Measurements from ENCODE around the gene FOXC2. TPM values are rescaled to one million over a fixed set of nuclear protein-coding genes. Genes with fewer than 3 reads are reported as not detected.

Gene FOXC2
- total RNA-seq, 1 experiment from 2014 or later = 0.62 TPM

DNA sequence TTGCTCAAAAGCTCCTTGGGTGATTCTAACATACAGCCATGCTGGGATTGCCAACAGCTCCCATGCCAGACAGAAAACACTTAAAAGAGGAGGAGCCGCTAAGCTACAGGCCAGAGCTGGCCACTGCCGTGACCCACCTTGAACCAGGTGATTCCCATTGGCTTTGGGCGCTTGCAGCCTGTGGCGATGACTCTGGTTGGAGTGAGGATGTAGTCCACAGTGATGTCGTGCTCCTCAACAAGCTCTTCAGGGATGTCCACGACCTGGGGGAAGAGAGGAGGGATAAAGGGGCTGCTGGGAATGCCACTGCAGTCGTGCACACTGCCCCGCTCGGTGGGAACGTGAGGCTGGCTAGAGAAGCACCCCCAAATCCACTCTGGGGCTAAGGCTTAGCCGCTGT lies 25.1 kb upstream of the FOXC2 start:
- no peaks in the 10 kb centered on the region; the same call in 1 of the 2 replicates for H3K36me3 ChIP-seq (replicated peaks; ENCODE audit: control insufficient read depth, insufficient read depth, low read length)
- H3K27me3 ChIP-seq (ENCODE audit: control insufficient read depth, insufficient read depth, low read length) = no peaks in the 10 kb centered on the region
- DNase-seq = no peak
- no peak overlapping the region for H3K4me3 ChIP-seq (ENCODE audit: insufficient read depth, low read depth, low read length)

DNA sequence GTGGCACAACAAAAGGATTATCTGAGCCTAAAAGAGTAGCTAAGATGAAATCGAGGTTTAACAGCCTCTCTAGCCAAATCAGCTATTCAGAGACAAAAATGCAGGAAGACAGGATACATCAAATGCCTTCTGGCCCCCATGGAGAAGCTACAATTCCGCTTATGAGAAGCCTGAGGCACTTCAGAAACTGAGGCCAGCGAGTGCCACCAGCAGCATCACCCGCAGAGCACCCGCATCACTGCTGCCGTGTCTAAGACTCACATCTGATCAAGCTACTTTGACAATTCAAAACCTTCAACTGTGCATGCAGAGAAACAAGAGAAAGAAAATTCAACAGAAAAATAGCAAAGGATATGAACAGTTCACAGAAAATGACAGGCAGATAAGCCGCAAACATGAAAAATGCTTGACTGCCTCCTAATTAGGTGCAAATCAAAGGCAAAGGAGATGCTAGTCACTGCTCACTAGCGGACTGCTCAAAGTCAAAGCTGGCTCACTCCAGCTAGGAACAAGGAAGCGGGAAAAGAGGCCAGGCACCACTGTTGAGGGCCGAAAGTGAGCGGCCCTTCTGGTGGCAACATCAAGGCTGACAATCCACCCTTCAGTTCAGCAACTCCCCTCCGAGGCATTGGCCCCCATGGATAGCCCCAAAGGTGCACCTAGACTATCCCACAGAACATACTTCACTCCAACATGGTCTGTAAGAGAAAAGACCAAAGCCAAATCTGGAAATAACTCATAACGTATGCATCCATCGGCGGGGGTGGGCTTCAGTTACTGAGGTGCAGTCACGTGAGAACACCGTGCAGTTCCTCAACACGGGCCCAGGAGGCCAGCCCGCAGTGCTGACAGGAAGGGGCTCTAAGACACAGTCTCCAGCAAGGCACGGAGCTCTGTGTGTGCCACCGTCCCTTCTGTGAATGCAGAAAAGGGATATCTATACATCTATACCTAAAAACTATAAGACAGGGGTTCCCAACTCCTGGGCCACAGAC lies 23.6 kb upstream of the FOXC2 start:
- DNase-seq = no peak
- Histone ChIP-seq H3K4me3 (ENCODE audit: insufficient read depth, low read depth, low read length) (no peak overlapping the region), H3K27me3 (ENCODE audit: control insufficient read depth, insufficient read depth, low read length) (no peaks in the 10 kb centered on the region), H3K36me3 (replicated peaks; ENCODE audit: control insufficient read depth, insufficient read depth, low read length) (no peaks in the 10 kb centered on the region; the same call in 1 of the 2 replicates)

DNA sequence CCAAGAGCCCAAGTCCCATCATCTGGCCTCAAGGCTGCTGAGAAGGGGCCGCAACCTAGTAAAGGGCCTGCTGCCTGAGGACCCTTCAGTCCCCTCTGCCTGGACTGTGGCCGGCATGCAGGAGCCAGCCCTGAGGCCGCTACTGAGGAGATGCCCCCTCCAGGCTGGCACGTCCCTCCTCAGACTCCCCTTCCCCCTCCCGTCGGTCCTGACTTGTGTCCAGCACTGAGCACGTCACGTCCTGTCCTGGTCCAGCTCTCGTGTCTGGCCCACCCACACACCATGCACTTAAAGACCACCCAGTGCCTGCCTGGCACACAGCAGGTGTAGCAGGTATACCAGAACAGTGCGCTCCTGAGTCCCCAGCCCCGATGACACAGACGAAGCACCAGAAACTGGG lies 21.1 kb upstream of the FOXC2 start:
- Histone ChIP-seq H3K36me3 (replicated peaks; ENCODE audit: control insufficient read depth, insufficient read depth, low read length) (no peaks in the 10 kb centered on the region; the same call in 1 of the 2 replicates), H3K27me3 (ENCODE audit: control insufficient read depth, insufficient read depth, low read length) (no peaks in the 10 kb centered on the region), H3K4me3 (ENCODE audit: insufficient read depth, low read depth, low read length) (no peak overlapping the region)
- no peak for DNase-seq

DNA sequence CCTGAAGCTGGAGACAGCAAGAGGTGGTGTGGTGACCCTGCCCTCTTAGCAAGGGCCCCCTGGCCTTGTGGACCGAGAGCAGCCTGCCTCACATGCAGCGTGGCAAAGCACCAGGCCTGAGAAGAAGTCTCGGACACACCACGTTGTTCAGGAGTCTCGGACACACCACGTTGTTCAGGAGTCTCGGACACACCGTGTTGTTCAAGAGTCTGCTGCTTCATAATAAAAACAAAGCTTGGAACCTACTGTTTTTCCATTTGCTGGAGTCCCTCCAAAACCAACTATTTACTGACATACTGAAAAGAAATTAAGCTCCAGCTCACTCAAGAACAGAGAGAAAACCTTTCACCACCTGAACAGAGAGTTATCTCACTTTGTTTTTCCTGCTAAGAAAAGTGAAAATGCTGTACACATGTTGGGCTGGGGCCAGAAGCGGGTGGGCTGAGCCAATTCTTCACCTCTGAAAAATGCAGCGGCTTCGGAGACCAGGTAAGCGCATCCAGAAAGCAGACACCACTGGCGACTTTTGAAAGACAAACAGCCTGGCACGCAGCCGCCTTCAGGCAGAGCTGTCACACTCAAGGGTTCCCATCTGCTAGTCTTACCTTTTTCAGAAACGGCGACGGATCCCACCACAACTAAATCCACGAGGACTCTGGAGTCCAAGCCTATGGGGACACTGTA lies 20.5 kb upstream of the FOXC2 start:
- Histone ChIP-seq H3K27me3 (ENCODE audit: control insufficient read depth, insufficient read depth, low read length) (no peaks in the 10 kb centered on the region), H3K36me3 (replicated peaks; ENCODE audit: control insufficient read depth, insufficient read depth, low read length) (no peaks in the 10 kb centered on the region; the same call in 1 of the 2 replicates), H3K4me3 (ENCODE audit: insufficient read depth, low read depth, low read length) (no peak overlapping the region)
- no peak for DNase-seq

DNA sequence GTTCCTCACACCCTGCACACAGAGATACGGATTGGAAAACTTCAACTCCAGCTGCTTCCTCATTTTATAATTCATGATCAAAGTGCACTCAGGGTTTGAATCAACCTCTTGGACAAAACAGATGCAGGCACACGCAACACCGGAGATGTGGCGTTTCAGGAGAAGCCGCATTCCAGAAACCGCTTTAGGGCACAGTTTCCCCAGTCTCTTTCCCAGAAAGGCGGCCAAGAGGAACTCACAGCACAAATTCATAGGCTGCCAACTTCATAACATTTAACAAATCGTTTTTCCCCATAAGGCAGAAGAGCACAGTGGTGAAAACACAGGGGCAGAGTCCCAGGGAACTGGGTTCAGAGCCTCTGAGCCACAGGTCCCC lies 20.0 kb upstream of the FOXC2 start:
- DNase-seq = no peak
- H3K27me3 ChIP-seq (ENCODE audit: control insufficient read depth, insufficient read depth, low read length) = no peaks in the 10 kb centered on the region
- no peaks in the 10 kb centered on the region; the same call in 1 of the 2 replicates for H3K36me3 ChIP-seq (replicated peaks; ENCODE audit: control insufficient read depth, insufficient read depth, low read length)
- H3K4me3 ChIP-seq (ENCODE audit: insufficient read depth, low read depth, low read length) = no peak overlapping the region

DNA sequence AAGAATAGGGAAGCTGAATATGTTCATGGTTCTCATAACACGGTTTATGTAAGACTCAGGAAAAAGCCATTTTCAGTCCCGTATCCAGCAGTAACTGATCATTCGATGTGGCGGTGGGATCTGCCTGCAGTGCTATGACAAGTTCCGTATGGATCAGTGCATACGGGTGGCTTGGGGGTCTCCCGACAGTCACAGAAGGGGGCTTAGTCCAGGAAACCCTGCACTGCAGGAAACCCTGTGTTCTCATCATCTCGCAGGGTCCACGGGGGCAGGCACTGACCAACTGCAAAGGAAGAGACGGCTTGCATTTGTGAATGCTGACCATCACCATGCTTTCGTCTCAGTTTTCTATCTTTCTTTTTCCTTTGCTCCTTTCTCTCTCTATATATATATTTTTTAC lies 19.3 kb upstream of the FOXC2 start:
- no peak for DNase-seq
- Histone ChIP-seq H3K27me3 (ENCODE audit: control insufficient read depth, insufficient read depth, low read length) (no peaks in the 10 kb centered on the region), H3K36me3 (replicated peaks; ENCODE audit: control insufficient read depth, insufficient read depth, low read length) (no peaks in the 10 kb centered on the region), H3K4me3 (ENCODE audit: insufficient read depth, low read depth, low read length) (no peak overlapping the region)

DNA sequence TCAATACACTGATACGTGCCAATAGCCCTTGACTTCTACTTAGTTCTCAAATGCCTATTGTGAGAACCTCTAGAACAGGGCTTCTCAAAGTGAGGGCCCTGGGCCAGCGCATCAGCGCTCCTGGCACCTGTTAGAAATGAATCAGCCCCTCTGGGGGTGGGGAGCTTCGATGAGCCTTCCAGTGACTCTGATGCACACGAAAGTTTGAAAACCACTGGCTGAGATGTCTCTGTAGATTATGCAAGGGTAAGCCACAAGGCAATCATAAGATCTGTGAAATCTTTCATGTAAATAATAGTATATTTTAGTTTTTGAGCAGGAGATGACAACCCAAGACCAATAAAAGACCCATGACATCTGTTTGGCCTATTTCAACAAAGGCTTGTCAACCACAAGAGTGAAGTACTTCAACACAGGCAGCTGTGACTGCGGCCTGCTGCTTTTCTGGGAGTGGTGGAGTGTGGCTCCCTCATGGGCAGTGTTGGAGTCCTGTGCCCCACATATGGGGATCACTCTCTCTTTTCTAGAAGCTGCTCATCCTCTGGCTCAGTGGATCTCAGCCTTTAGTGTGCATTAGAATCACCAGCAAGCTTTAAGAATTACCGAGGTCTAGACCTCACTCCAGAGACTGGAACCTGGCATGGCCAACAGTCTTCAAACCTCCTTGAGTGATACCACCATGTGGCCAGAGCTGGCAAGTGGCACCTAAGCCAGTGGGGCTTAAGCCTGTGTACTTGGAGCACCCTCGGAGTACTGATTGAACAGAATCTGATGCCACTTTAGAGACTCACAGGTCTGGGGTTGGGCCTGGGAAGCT lies 17.3 kb upstream of the FOXC2 start:
- Histone ChIP-seq H3K4me3 (ENCODE audit: insufficient read depth, low read depth, low read length) (no peak overlapping the region), H3K27me3 (ENCODE audit: control insufficient read depth, insufficient read depth, low read length) (no peaks in the 10 kb centered on the region), H3K36me3 (replicated peaks; ENCODE audit: control insufficient read depth, insufficient read depth, low read length) (no peaks in the 10 kb centered on the region)
- no peak for DNase-seq

DNA sequence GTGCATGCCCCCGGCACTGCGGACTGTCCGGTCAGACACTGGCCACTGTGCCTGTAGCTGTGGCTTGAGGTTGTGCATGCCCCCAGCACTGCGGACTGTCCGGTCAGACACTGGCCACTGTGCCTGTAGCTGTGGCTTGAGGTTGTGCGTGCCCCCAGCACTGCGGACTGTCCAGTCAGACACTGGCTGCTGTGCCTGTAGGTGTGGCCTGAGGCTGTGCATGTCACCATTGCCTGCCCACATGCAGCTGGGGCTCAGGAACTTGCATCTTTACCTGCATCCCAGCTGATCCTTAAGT lies 16.8 kb upstream of the FOXC2 start:
- Histone ChIP-seq H3K36me3 (replicated peaks; ENCODE audit: control insufficient read depth, insufficient read depth, low read length) (no peaks in the 10 kb centered on the region), H3K4me3 (ENCODE audit: insufficient read depth, low read depth, low read length) (no peak overlapping the region), H3K27me3 (ENCODE audit: control insufficient read depth, insufficient read depth, low read length) (no peaks in the 10 kb centered on the region)
- DNase-seq = no peak

DNA sequence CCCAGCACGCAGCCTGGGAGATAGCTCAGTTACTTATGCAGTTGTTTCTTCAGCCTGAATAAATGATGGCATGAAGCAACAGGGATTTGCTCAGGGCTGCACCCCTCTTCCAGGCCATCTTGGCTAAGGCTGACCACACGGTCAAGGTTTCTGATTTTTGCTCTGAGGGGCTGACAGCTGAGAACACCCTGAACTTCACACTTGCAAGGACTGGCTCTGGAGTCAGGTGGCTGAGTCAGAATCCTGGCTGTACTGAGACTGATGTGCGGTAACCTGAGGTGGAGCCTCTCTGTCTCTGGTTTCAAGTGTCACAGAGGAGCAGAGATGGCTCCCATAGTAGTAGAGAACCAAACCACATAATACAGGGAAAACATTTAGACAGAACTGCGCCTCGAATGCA lies 16.3 kb upstream of the FOXC2 start:
- DNase-seq = no peak
- H3K36me3 ChIP-seq (replicated peaks; ENCODE audit: control insufficient read depth, insufficient read depth, low read length) = no peaks in the 10 kb centered on the region
- no peak overlapping the region for H3K4me3 ChIP-seq (ENCODE audit: insufficient read depth, low read depth, low read length)
- H3K27me3 ChIP-seq (ENCODE audit: control insufficient read depth, insufficient read depth, low read length) = no peaks in the 10 kb centered on the region

DNA sequence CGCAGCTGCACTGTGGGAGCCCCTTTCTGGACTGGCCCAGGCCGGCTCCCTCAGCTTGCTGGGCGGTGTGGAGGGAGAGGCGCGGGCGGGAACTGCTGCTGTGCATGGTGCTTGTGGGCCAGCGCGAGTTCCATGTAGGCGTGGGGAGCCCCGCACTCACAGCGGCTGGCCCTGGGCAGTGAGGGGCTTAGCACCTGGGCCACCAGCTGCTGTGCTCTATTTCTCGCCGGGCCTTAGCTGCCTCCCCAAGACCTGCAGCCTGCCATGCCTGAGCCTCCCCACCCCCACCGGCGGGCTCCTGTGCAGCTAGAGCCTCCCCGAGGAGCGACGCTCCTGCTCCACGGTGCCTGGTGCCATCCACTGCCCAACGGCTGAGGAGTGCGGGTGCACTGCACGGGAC lies 13.3 kb upstream of the FOXC2 start:
- DNase-seq = no peak
- Histone ChIP-seq H3K36me3 (replicated peaks; ENCODE audit: control insufficient read depth, insufficient read depth, low read length) (no peaks in the 10 kb centered on the region), H3K4me3 (ENCODE audit: insufficient read depth, low read depth, low read length) (no peak overlapping the region), H3K27me3 (ENCODE audit: control insufficient read depth, insufficient read depth, low read length) (no peaks in the 10 kb centered on the region)

DNA sequence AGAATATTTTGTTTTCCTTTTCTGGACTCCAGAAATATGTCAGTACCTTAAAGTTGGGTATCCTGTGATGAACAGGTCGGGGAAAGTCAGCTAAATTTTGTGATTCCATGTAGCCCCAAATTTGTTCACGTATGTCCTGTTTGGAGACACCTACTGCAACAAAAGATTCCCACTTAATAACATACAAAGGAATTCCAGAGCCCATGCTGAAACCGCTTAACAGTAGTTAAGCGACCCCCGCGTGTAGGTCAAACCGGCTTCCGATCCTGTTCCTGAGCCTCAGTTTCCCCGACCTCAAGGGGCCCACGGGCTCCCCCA lies 12.1 kb upstream of the FOXC2 start:
- Histone ChIP-seq H3K27me3 (ENCODE audit: control insufficient read depth, insufficient read depth, low read length) (no peaks in the 10 kb centered on the region), H3K36me3 (replicated peaks; ENCODE audit: control insufficient read depth, insufficient read depth, low read length) (no peaks in the 10 kb centered on the region), H3K4me3 (ENCODE audit: insufficient read depth, low read depth, low read length) (peak overlapping the region; percentile 70)
- DNase-seq = no peak

DNA sequence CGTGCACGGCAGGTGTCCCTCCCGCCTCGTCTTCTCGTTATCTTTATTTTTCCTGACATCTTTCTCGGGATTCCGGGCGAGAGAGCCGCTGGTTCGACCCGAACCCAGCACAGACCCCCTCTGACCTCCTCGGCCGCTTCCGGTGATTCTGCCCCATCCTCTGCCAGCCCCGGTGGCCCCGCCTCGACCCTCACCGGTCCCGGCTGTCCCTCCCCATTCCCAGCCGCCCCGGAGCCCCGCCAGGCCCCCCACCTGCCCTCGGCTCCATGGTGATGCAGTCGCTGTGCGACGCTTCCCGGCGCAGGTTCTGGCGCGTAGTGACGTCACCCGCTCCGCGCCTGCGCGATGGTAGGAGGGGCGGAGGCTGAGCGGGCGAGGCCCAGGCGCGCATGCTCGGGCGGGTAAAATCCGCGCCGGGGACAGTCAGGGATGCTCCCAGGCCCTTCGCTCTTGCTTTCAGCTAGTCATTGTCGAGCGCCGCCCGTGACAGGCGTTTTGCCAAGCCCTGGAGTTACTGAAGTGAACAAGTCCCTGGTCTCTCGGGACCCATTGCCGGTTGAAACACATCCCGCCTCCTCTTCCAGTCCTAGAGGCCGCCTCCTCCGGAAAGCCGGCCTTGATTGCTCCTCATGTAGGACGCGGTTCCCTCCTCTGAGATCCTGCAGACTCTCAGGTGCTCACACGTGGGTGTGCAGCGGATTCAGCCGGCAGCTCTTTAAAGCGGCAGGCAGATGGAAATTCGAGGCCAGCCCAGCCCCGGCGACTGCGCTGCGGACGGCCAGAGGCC lies 11.5 kb upstream of the FOXC2 start, which contains the start of gene MTHFSD:
MTHFSD (minus strand) TSS at position 319 of the 787 bp plus-strand sequence; CDS start at position 268, 51 bp downstream.
- Histone ChIP-seq H3K4me3 (ENCODE audit: insufficient read depth, low read depth, low read length) (peak within 1 kb of the TSS; percentile 70), H3K36me3 (replicated peaks; ENCODE audit: control insufficient read depth, insufficient read depth, low read length) (no peaks in the 10 kb centered on the region), H3K27me3 (ENCODE audit: control insufficient read depth, insufficient read depth, low read length) (no peaks in the 10 kb centered on the region)
- peak; percentile 99 for DNase-seq

DNA sequence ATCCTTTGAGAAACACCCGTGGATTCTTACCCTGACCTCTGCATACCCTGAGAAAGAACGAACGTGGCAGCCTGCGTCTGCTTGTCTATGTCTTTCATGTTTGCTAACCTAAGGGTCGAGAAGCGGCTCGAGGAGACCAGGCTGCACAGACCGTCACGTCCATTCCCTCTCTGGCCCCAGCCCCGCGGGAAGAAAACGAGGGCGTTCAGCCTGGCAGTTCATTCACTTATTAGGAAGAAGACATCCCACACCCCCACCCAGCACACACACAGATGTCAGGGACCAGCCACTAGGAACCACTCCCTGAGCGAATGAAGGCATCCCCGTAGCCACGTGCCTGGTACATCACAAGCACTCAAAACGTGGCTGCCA lies 10.9 kb upstream of the FOXC2 start:
- no peak for DNase-seq
- Histone ChIP-seq H3K4me3 (ENCODE audit: insufficient read depth, low read depth, low read length) (peak overlapping the region; percentile 70), H3K36me3 (replicated peaks; ENCODE audit: control insufficient read depth, insufficient read depth, low read length) (no peaks in the 10 kb centered on the region), H3K27me3 (ENCODE audit: control insufficient read depth, insufficient read depth, low read length) (no peaks in the 10 kb centered on the region)

DNA sequence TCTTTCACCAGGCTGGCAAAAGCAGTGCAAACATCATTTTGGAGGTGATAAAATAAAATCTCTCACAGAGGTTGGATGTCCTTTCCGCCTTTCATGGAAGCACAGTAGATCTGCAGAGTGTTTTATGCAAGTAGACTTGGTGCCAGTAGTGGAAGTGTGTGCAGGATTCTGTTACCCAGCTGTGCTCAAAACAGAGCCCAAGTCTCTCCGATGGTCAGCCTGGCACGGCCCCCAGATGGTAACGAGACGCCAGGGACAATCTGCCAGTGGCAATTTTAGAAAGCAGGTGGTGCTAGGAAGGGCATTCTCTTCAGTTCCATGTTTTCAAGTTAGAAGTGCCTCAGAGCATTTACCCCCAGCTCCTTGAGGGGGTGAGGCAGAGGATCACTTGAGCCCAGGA lies 10.1 kb upstream of the FOXC2 start:
- H3K36me3 ChIP-seq (replicated peaks; ENCODE audit: control insufficient read depth, insufficient read depth, low read length) = no peaks in the 10 kb centered on the region
- H3K27me3 ChIP-seq (ENCODE audit: control insufficient read depth, insufficient read depth, low read length) = no peaks in the 10 kb centered on the region
- no peak for DNase-seq
- H3K4me3 ChIP-seq (ENCODE audit: insufficient read depth, low read depth, low read length) = no peak overlapping the region
